ENCODE results near the gene GSTT2. TPM values are rescaled to one million over a fixed set of nuclear protein-coding genes. Genes with fewer than 3 reads are reported as not detected.

Gene GSTT2
- total and polyA plus RNA-seq, 2 donors (not counting 3 experiments of a cell fraction or from before 2014, with no cell fraction given), result 3.0 TPM; not detected in 1

- FAIRE-seq, result no peak
- TF ChIP-seq JUN (IDR thresholded peaks at IDR 0.05; ENCODE audit: borderline replicate concordance, insufficient read depth, insufficient read length, low read depth) (no peak), POLR2A (IDR thresholded peaks at IDR 0.05; ENCODE audit: low read depth, low read length) (no peak), GATA2 (IDR thresholded peaks at IDR 0.05; ENCODE audit: insufficient read depth, insufficient read length, low read depth, low read length) (no peak), CTCF (IDR thresholded peaks at IDR 0.05; ENCODE audit: extremely low read depth in 1 of 2, insufficient read depth in 1 of 2, low read depth in 1 of 2, low read length in 2 of 2) (no peak), FOS (IDR thresholded peaks at IDR 0.05; ENCODE audit: borderline replicate concordance, insufficient read depth, low read length) (no peak), EZH2 (IDR thresholded peaks at IDR 0.05; ENCODE audit: borderline replicate concordance, low read depth, low read length, severe bottlenecking) (no peak), MYC (IDR thresholded peaks at IDR 0.05; ENCODE audit: low read depth, low read length) (no peak), MAX (IDR thresholded peaks at IDR 0.05; ENCODE audit: insufficient read depth, insufficient read length) (no peak), POLR2AphosphoS5 (IDR thresholded peaks at IDR 0.05; ENCODE audit: insufficient read depth, low read depth, low read length) (no peak)
Observed at GRCh38 chr22:24005201-24005600, 25.3 kb downstream of the GSTT2 start, which contains the start of gene GSTT4. Gene GSTT4, minus strand, starts transcription at chr22:24005453. Its CDS starts 97 bp downstream, at chr22:24005356.

More at GRCh38 chr22:24005201-24005600, 25.3 kb downstream of the GSTT2 start, which contains the start of gene GSTT4:
- no TSS peak for BruUV-seq (replicated peaks)
- H3K4me3 ChIP-seq (replicated peaks in 1 of 3; ENCODE audit: insufficient read depth in 1 of 3, low read depth in 1 of 3, low read length in 3 of 3), result no peak within 1 kb of the TSS
- H3K27ac ChIP-seq (ENCODE audit: insufficient read depth, low read depth, low read length), result no peak within 1 kb of the TSS
- no peaks in the 10 kb centered on the region for H3K36me3 ChIP-seq (ENCODE audit: control insufficient read depth in 2 of 2, extremely low read depth in 1 of 2, insufficient read depth in 2 of 2, low read length in 2 of 2)
- ChIA-PET CTCF (interaction anchor here (0.6 to 1.1 kb wide), 2 partner anchors 42 to 520 kb away, joined by 3 read pairs; no protein-coding TSS in a partner anchor), POLR2A (no interaction called here)
- no peaks in the 10 kb centered on the region for H3K79me2 ChIP-seq (ENCODE audit: control insufficient read depth, insufficient read depth, low read length)
- no peak within 1 kb of the TSS for H2AFZ ChIP-seq (ENCODE audit: low read depth, low read length)
- dilution Hi-C loops (cut with MboI; ENCODE audit: extremely low pct_ligation_motif_present, low sequenced_read_pairs), result no loop called here
- no peaks in the 10 kb centered on the region for H3K9me3 ChIP-seq (replicated peaks; ENCODE audit: control insufficient read depth, insufficient read depth, low read length)
- intact Hi-C loops (cut with micrococcal nuclease), result no loop called here
- no peaks in the 10 kb centered on the region for H3K4me1 ChIP-seq (ENCODE audit: control insufficient read depth, extremely low read depth, insufficient read depth, low read length)
- no peak for DNase-seq (ENCODE audit: low read depth, low spot score)
- no peaks in the 10 kb centered on the region for H3K9me1 ChIP-seq (replicated peaks; ENCODE audit: control insufficient read depth, extremely low read depth, insufficient read depth, low read length)
- H4K20me1 ChIP-seq (replicated peaks; ENCODE audit: control insufficient read depth, extremely low read depth, insufficient read depth, low read length), result no peaks in the 10 kb centered on the region
- no peak within 1 kb of the TSS for H3K4me2 ChIP-seq (ENCODE audit: insufficient read depth, low read length)
- H3K27me3 ChIP-seq (ENCODE audit: control insufficient read depth in 2 of 2, insufficient read depth in 2 of 2, low read length in 2 of 2), result no peaks in the 10 kb centered on the region
- no peak within 1 kb of the TSS for H3K9ac ChIP-seq (replicated peaks; ENCODE audit: extremely low read depth, insufficient read depth, low read length)

Measured in endothelial cell of umbilical vein (primary cell).